Endodermal cell (in vitro differentiated cells): ENCODE measurements around the gene MARCHF2. TPM values are rescaled to one million over a fixed set of nuclear protein-coding genes. Genes with fewer than 3 reads are reported as not detected.

Experiments used
- DNase-seq: peaks from one replicate; pipeline ENCODE4 v3.0.0-alpha.2; 2017
- H3K27ac ChIP-seq: 2 replicates; pipeline ENCODE4 v1.5.1; 2013; ENCODE audit warnings: mild to moderate bottlenecking, low read depth, low read length, moderate library complexity
- H3K27me3 ChIP-seq: 2 replicates; pipeline ENCODE4 v1.6.1; 2013; ENCODE audit warnings: mild to moderate bottlenecking, low read length, moderate library complexity; ENCODE audit not compliant: insufficient read depth, control insufficient read depth, poor library complexity, severe bottlenecking
- H3K36me3 ChIP-seq: 2 replicates; pipeline ENCODE4 v1.7.0; 2013; ENCODE audit warnings: mild to moderate bottlenecking, low read length, moderate library complexity; ENCODE audit not compliant: control insufficient read depth, insufficient read depth
- H3K4me1 ChIP-seq: one replicate; pipeline ENCODE4 v1.7.0; 2013; ENCODE audit warnings: low read length; ENCODE audit not compliant: control insufficient read depth, insufficient read depth
- H3K4me3 ChIP-seq: 2 replicates; pipeline ENCODE4 v1.5.1; 2013; ENCODE audit warnings: mild to moderate bottlenecking, low read length, moderate library complexity
- H3K9ac ChIP-seq: 2 replicates; pipeline ENCODE4 v1.6.1; 2013; ENCODE audit warnings: mild to moderate bottlenecking, low read length, moderate library complexity; ENCODE audit not compliant: poor library complexity, severe bottlenecking; ENCODE audit errors: extremely low read depth
- H3K9me3 ChIP-seq: 2 replicates; pipeline ENCODE4 v1.6.1; 2013; ENCODE audit warnings: mild to moderate bottlenecking, low read length, moderate library complexity; ENCODE audit not compliant: control insufficient read depth
- H3K27ac Mint-ChIP-seq: 2 replicates; pipeline ENCODE4 v1.8.0; 2020; ENCODE audit warnings: mixed read lengths
- H3K27me3 Mint-ChIP-seq: 2 replicates; pipeline ENCODE4 v1.8.0; 2021; ENCODE audit warnings: mild to moderate bottlenecking, mixed read lengths; ENCODE audit not compliant: insufficient read depth
- H3K36me3 Mint-ChIP-seq: 2 replicates; pipeline ENCODE4 v1.8.0; 2020; ENCODE audit warnings: low read depth, mixed read lengths
- H3K4me1 Mint-ChIP-seq: 2 replicates; pipeline ENCODE4 v1.8.0; 2020; ENCODE audit warnings: mixed read lengths
- H3K4me3 Mint-ChIP-seq: 2 replicates; pipeline ENCODE4 v1.8.0; 2020; ENCODE audit warnings: mild to moderate bottlenecking, moderate library complexity, mixed read lengths
- H3K9me3 Mint-ChIP-seq: 2 replicates; pipeline ENCODE4 v1.8.0; 2020; ENCODE audit warnings: mild to moderate bottlenecking, mixed read lengths
- CTCF ChIP-seq: fragments of 200-600 bp; sonication (generic); conservative IDR thresholded peaks from 2 replicates; pipeline ENCODE4 v1.5.0; 2021; ENCODE audit warnings: antibody characterized with exemption, mild to moderate bottlenecking
- WGBS, 2 experiments: methylation state at CpG; one replicate each; pipeline versions ENCODE4 v1.1.5 to v1.1.7; 2013; ENCODE audit warnings: missing lambda C conversion rate in 2 of 2, mixed read lengths in 1 of 2; ENCODE audit not compliant: insufficient coverage in 1 of 2, insufficient read length in 1 of 2; 5-methylcytosine and 5-hydroxymethylcytosine counted together
- total RNA-seq, 2 donors: library from RNA; stranded (reverse); fragmentation: NEBNext Ultra II Directional in 1 of 2; extraction: Animal tissue kit (Norgen Biotek cat#: 25700) in 1 of 2; gene quantifications; 2 replicates in 1 of 2; 3 replicates in 1 of 2; pipeline ENCODE4 v1.2.1, GENCODE V29; 2021

Gene MARCHF2
- total RNA-seq, 2 donors from 2014 or later: 31.8 to 35.9 TPM

- Histone ChIP-seq H3K36me3 (peaks cover 22% of the 10 kb centered on the region), H3K9ac (no peak overlapping the region), H3K4me3 (no peak overlapping the region), H3K9me3 (no peaks in the 10 kb centered on the region), H3K27me3 (no peaks in the 10 kb centered on the region), H3K4me1 (no peaks in the 10 kb centered on the region), H3K27ac (no peak overlapping the region)
- Mint-ChIP-seq H3K9me3 (no peaks in the 10 kb centered on the region), H3K36me3 (peaks cover 53% of the 10 kb centered on the region), H3K27me3 (no peaks in the 10 kb centered on the region), H3K4me1 (peaks cover 8% of the 10 kb centered on the region), H3K4me3 (no peak overlapping the region), H3K27ac (no peak overlapping the region)
- WGBS, 2 experiments: 89 to 96% methylated on average over 6 to 9 of the region's 9 CpGs
- TF ChIP-seq CTCF: no peak
- no peak for DNase-seq
Observed at GRCh38 chr19:8398311-8398771, 14.8 kb upstream of the MARCHF2 start.

- TF ChIP-seq CTCF: no peak
- no peak for DNase-seq
- H3K36me3 Mint-ChIP-seq: peaks cover 58% of the 10 kb centered on the region
- no peaks in the 10 kb centered on the region for H3K9me3 Mint-ChIP-seq
- H3K4me1 Mint-ChIP-seq: peaks cover 8% of the 10 kb centered on the region
- Histone ChIP-seq H3K27ac (no peak overlapping the region), H3K9ac (no peak overlapping the region), H3K9me3 (no peaks in the 10 kb centered on the region), H3K27me3 (no peaks in the 10 kb centered on the region), H3K4me3 (no peak overlapping the region), H3K36me3 (peaks cover 27% of the 10 kb centered on the region), H3K4me1 (no peaks in the 10 kb centered on the region)
- H3K27me3 Mint-ChIP-seq: no peaks in the 10 kb centered on the region
- H3K27ac Mint-ChIP-seq: no peak overlapping the region
- H3K4me3 Mint-ChIP-seq: no peak overlapping the region
- 94 to 97% methylated on average over 18 to 34 of the region's 34 CpGs for WGBS, 2 experiments
Observed at GRCh38 chr19:8399681-8400188, 13.4 kb upstream of the MARCHF2 start.

DNA sequence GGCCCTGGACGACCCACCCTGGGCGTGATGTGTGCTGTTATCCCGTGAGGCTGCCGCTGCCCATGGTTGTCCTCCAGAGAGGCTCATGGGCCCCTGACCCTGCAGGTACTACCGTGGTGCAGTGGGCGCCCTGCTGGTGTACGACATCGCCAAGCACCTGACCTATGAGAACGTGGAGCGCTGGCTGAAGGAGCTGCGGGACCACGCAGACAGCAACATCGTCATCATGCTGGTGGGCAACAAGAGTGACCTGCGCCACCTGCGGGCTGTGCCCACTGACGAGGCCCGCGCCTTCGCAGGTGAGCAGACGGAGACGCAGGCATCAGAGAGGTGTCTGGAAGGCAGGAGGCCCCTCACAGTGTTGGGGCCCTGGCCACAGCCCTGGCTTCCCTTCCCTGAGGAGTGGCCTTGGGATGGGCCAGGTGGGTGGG is 11.1 kb upstream of the MARCHF2 start:
- peaks cover 4% of the 10 kb centered on the region for H3K4me1 Mint-ChIP-seq
- no peak for DNase-seq
- H3K4me3 Mint-ChIP-seq: no peak overlapping the region
- Histone ChIP-seq H3K4me3 (no peak overlapping the region), H3K4me1 (no peaks in the 10 kb centered on the region), H3K9ac (no peak overlapping the region), H3K27ac (no peak overlapping the region), H3K27me3 (no peaks in the 10 kb centered on the region), H3K36me3 (peaks cover 36% of the 10 kb centered on the region), H3K9me3 (no peaks in the 10 kb centered on the region)
- WGBS, 2 experiments: 92 to 99% methylated on average over 18 to 21 of the region's 21 CpGs
- peaks cover 60% of the 10 kb centered on the region for H3K36me3 Mint-ChIP-seq
- H3K9me3 Mint-ChIP-seq: no peaks in the 10 kb centered on the region
- no peaks in the 10 kb centered on the region for H3K27me3 Mint-ChIP-seq
- H3K27ac Mint-ChIP-seq: no peak overlapping the region
- no peak for TF ChIP-seq CTCF
